Gastroesophageal sphincter (tissue), 4 donors: ENCODE measurements around the gene EXOC4. TPM values are rescaled to one million over a fixed set of nuclear protein-coding genes. Genes with fewer than 3 reads are reported as not detected.

Experiments
- ATAC-seq: fragments of 150-250 bp; one replicate; pipeline ENCODE4 v1.9.1; 2016; ENCODE audit warnings: mild to moderate bottlenecking, moderate library complexity
- H3K27ac ChIP-seq, 4 donors: fragments of 200-600 bp; sonication (generic) in 3 of 4; 1 replicate in 3 of 4; 2 replicates in 1 of 4; pipeline ENCODE4 v1.5.1; 2016 to 2019
- H3K27me3 ChIP-seq: fragments of 200-600 bp; sonication (generic); one replicate; pipeline ENCODE4 v1.5.1; 2019
- H3K36me3 ChIP-seq, 2 donors: fragments of 200-600 bp; sonication (generic); one replicate each; pipeline ENCODE4 v1.5.1; 2019; ENCODE audit warnings: control low read depth in 1 of 2
- H3K4me1 ChIP-seq, 3 donors: fragments of 200-600 bp; sonication (generic); 1 replicate in 2 of 3; 2 replicates in 1 of 3; pipeline ENCODE4 v1.5.1; 2016 to 2019; ENCODE audit warnings: control low read depth in 2 of 3
- H3K4me3 ChIP-seq, 2 donors: fragments of 200-600 bp; sonication (generic); one replicate each; pipeline ENCODE4 v1.5.1; 2019; ENCODE audit warnings: mild to moderate bottlenecking in 1 of 2, moderate library complexity in 1 of 2
- H3K9me3 ChIP-seq, 3 donors: fragments of 200-600 bp; sonication (generic); one replicate each; pipeline ENCODE4 v1.5.1; 2017 to 2019; ENCODE audit warnings: control low read depth in 2 of 3
- CTCF ChIP-seq, 4 experiments: fragments of 200-600 bp in 2 of 4; fragments of 450-650 bp in 2 of 4; sonication (generic) in 1 of 4; IDR thresholded peaks; one replicate each; pipeline ENCODE4 v1.5.1; 2017 to 2019; ENCODE audit warnings: antibody characterized with exemption in 4 of 4, mild to moderate bottlenecking in 2 of 4, moderate library complexity in 2 of 4
- EP300 ChIP-seq: sonication (generic); formaldehyde crosslinking; IDR thresholded peaks from one replicate; pipeline ENCODE4 v1.6.1; 2017; ENCODE audit warnings: antibody characterized with exemption, mild to moderate bottlenecking
- POLR2A ChIP-seq, 2 donors: fragments of 450-650 bp; IDR thresholded peaks; one replicate each; pipeline ENCODE4 v1.6.1; 2017; ENCODE audit warnings: antibody characterized with exemption in 2 of 2, mild to moderate bottlenecking in 2 of 2, moderate library complexity in 1 of 2
- POLR2AphosphoS5 ChIP-seq: sonication (generic); formaldehyde crosslinking; IDR thresholded peaks from one replicate; pipeline ENCODE4 v1.6.1; 2017; ENCODE audit warnings: antibody characterized with exemption
- WGBS, 2 donors: methylation state at CpG; one replicate each; pipeline ENCODE4 v1.1.5; 2018; ENCODE audit warnings: low coverage in 1 of 2; 5-methylcytosine and 5-hydroxymethylcytosine counted together
- total RNA-seq, 4 donors: library from RNA; depleted of rRNA; stranded (reverse); fragments of >200 nt; gene quantifications; one replicate each; pipeline ENCODE4 v1.1.0, GENCODE V29; 2016

The EXOC4 gene
- total RNA-seq, 4 donors from 2014 or later, result 46.3 to 85.8 (median 51.9) TPM

GRCh38 chr7:133556048-133556447 is 303.2 kb downstream of the EXOC4 start:
- no peaks in the 10 kb centered on the region for H3K4me1 ChIP-seq
- no peak for ATAC-seq
- H3K4me3 ChIP-seq, result no peak overlapping the region
- TF ChIP-seq EP300 (no peak), POLR2A (IDR thresholded peaks at IDR 0.05) (no peak), CTCF (IDR thresholded peaks at IDR 0.05) (no peak), POLR2AphosphoS5 (no peak)
- no peaks in the 10 kb centered on the region for H3K9me3 ChIP-seq
- no peaks in the 10 kb centered on the region for H3K27me3 ChIP-seq
- no peaks in the 10 kb centered on the region for H3K36me3 ChIP-seq
- 0 to 40% methylated on average over 1 to 2 of the region's 2 CpGs for WGBS, 2 donors
- no peak overlapping the region for H3K27ac ChIP-seq

GRCh38 chr7:133556553-133556952 is 303.7 kb downstream of the EXOC4 start:
- ATAC-seq, result no peak
- H3K27me3 ChIP-seq, result no peaks in the 10 kb centered on the region
- H3K36me3 ChIP-seq, result no peaks in the 10 kb centered on the region
- no peaks in the 10 kb centered on the region for H3K4me1 ChIP-seq
- no peak for TF ChIP-seq POLR2A (IDR thresholded peaks at IDR 0.05)
- no peak for TF ChIP-seq CTCF (IDR thresholded peaks at IDR 0.05)
- H3K4me3 ChIP-seq, result no peak overlapping the region
- no peak overlapping the region for H3K27ac ChIP-seq
- H3K9me3 ChIP-seq, result no peaks in the 10 kb centered on the region
- WGBS, 2 donors, result 75 to 90% methylated on average over 4 to 6 of the region's 6 CpGs

- no peaks in the 10 kb centered on the region for H3K9me3 ChIP-seq
- H3K4me3 ChIP-seq, result no peak overlapping the region
- no peaks in the 10 kb centered on the region for H3K27me3 ChIP-seq
- no peaks in the 10 kb centered on the region for H3K4me1 ChIP-seq
- H3K36me3 ChIP-seq, result no peaks in the 10 kb centered on the region
- no peak for ATAC-seq
- WGBS, 2 donors, result 86 to 94% methylated on average over 2 of the region's 2 CpGs
- TF ChIP-seq CTCF (IDR thresholded peaks at IDR 0.05) (no peak), POLR2A (IDR thresholded peaks at IDR 0.05) (no peak), EP300 (no peak), POLR2AphosphoS5 (no peak)
- no peak overlapping the region for H3K27ac ChIP-seq
Measured at GRCh38 chr7:133560900-133561299, 308.0 kb downstream of the EXOC4 start.

GRCh38 chr7:133561396-133561795 is 308.5 kb downstream of the EXOC4 start:
- Histone ChIP-seq H3K4me1 (no peaks in the 10 kb centered on the region), H3K9me3 (no peaks in the 10 kb centered on the region), H3K4me3 (no peak overlapping the region), H3K27ac (no peak overlapping the region), H3K27me3 (no peaks in the 10 kb centered on the region), H3K36me3 (no peaks in the 10 kb centered on the region)
- TF ChIP-seq EP300 (no peak), POLR2A (IDR thresholded peaks at IDR 0.05) (no peak), POLR2AphosphoS5 (no peak), CTCF (IDR thresholded peaks at IDR 0.05) (no peak)
- ATAC-seq, result no peak
- 78 to 100% methylated on average over 1 to 3 of the region's 3 CpGs for WGBS, 2 donors

- H3K4me1 ChIP-seq, result no peaks in the 10 kb centered on the region
- H3K9me3 ChIP-seq, result no peaks in the 10 kb centered on the region
- no peak for TF ChIP-seq EP300
- no peak for TF ChIP-seq POLR2A (IDR thresholded peaks at IDR 0.05)
- TF ChIP-seq POLR2AphosphoS5, result no peak
- TF ChIP-seq CTCF (IDR thresholded peaks at IDR 0.05), result no peak
- H3K27me3 ChIP-seq, result no peaks in the 10 kb centered on the region
- H3K4me3 ChIP-seq, result no peak overlapping the region
- 66 to 78% methylated on average over 4 of the region's 4 CpGs for WGBS, 2 donors
- H3K27ac ChIP-seq, result no peak overlapping the region
- H3K36me3 ChIP-seq, result no peaks in the 10 kb centered on the region
- no peak for ATAC-seq
Measured at GRCh38 chr7:133562621-133563020, 309.7 kb downstream of the EXOC4 start.
